HepG2 (cell line): Measurements from ENCODE around the gene CD72. TPM values are rescaled to one million over a fixed set of nuclear protein-coding genes. Genes with fewer than 3 reads are reported as not detected.

ENCODE experiments used
- BHLHE40 ChIP-seq: IDR thresholded peaks from 2 replicates; pipeline ENCODE4 v1.6.1; 2011; ENCODE audit warnings: low read length, improper control_type of control experiment
- KAT2B ChIP-seq: fragments of 150-350 bp; IDR thresholded peaks from 2 replicates; pipeline ENCODE4 v1.6.1; 2014; ENCODE audit warnings: low read depth, low read length, borderline replicate concordance
- KMT2A ChIP-seq: sonication (generic); formaldehyde crosslinking; IDR thresholded peaks from 2 replicates; pipeline ENCODE4 v1.4.0; 2020; ENCODE audit warnings: missing genetic modification reagents
- NCOR1 ChIP-seq: fragments of 200-600 bp; sonication (generic); IDR thresholded peaks from 2 replicates; pipeline ENCODE4 v1.7.0; 2017; ENCODE audit warnings: antibody characterized with exemption, low read length, borderline replicate concordance
- SIX4 ChIP-seq: sonication (generic); formaldehyde crosslinking; IDR thresholded peaks from 2 replicates; pipeline ENCODE4 v1.4.0; 2020; ENCODE audit warnings: missing genetic modification reagents
- ZC3H4 ChIP-seq: sonication (generic); formaldehyde crosslinking; IDR thresholded peaks from 2 replicates; pipeline ENCODE4 v1.4.0; 2020; ENCODE audit warnings: missing genetic modification reagents, borderline replicate concordance
- ZNF136 ChIP-seq: sonication (generic); formaldehyde crosslinking; IDR thresholded peaks from 2 replicates; pipeline ENCODE4 v1.8.1; 2022; ENCODE audit warnings: low read depth, mild to moderate bottlenecking, moderate library complexity, missing genetic modification reagents
- polyA plus RNA-seq, 8 experiments: library from polyadenylated mRNA; depleted of rRNA in 3 of 8; stranded (reverse) in 7 of 8; unstranded in 1 of 8; fragments of >200 nt; fragmentation: Illumina TruSeq in 4 of 8; extraction: Trizol in 4 of 8; gene quantifications; 2 replicates each; pipeline versions ENCODE4 v1.2.1 to v1.2.3, GENCODE V29; 2011 to 2016; ENCODE audit warnings: low read depth in 4 of 8, missing spikeins in 1 of 8, mixed read lengths in 1 of 8; ENCODE audit not compliant: insufficient read depth in 1 of 8
- total RNA-seq, 5 experiments: library from RNA; depleted of rRNA; stranded (reverse); fragments of >200 nt; fragmentation: Illumina TruSeq; extraction: Trizol; gene quantifications; 2 replicates each; pipeline ENCODE4 v1.2.3, GENCODE V29; 2016; ENCODE audit warnings: low read depth in 1 of 5
- TF ChIP-seq, protein P1 (sequence below): sonication (generic); formaldehyde crosslinking; IDR thresholded peaks from 2 replicates; pipeline ENCODE4 v1.8.1; 2023; ENCODE audit warnings: mild to moderate bottlenecking, missing genetic modification reagents
- TF ChIP-seq, protein P2 (sequence below): sonication (generic); formaldehyde crosslinking; IDR thresholded peaks from 2 replicates; pipeline ENCODE4 v1.4.0; 2020; ENCODE audit warnings: missing genetic modification reagents
- TF ChIP-seq, protein P3 (sequence below), 2 experiments: IDR thresholded peaks; 2 replicates each; pipeline ENCODE4 v1.6.1; 2011 to 2012; ENCODE audit warnings: low read length in 2 of 2, borderline replicate concordance in 1 of 2, low read depth in 1 of 2, mild to moderate bottlenecking in 1 of 2, moderate library complexity in 1 of 2

CD72 gene
- total and polyA plus RNA-seq, 2 of the 13 experiments (the other 11 are each of a cell fraction or from before 2014, with no cell fraction given) = 0.18 to 1.1 TPM

DNA sequence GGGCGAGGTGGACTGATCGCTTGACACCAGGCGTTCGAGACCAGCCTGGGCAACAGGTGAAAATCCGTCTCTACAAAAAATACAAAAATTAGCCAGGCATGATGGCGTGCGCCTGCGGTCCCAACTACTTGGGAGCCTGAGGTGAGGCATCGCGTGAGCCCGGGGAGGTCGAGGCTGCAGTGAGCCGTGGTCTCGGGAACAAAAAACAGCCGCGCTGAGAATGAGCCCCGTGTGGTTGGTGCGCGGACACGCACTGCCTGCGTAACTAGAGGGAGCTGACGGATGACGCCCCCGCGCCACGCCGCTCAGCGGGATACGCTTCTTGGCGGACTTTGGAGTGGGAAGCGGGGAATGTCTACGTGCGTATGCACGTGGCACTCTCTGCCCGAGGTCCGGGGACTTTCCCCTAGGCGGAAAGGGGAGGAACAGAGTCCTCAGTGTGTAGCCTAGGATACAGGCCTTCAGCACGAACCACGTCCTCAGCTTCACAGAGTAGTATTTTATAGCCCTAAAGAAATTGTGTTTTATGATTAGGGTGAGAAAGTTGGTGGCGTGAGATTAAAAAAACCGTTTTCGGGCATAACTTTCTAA lies 39.4 kb upstream of the CD72 start, which contains the start of gene RMRP (continued):
- TF ChIP-seq SIX4 (CRISPR knock-in tag) (peak; percentile 80; the same call in 1 of the 2 replicates), KMT2A (peak; percentile 29; the same call in 1 of the 2 replicates), ZNF136 (CRISPR knock-in tag) (peak; percentile 86), ZC3H4 (CRISPR knock-in tag) (no peak), KAT2B (no peak), NCOR1 (peak; percentile 81), BHLHE40 (peak; percentile 91)
- TF ChIP-seq, protein P1, sequence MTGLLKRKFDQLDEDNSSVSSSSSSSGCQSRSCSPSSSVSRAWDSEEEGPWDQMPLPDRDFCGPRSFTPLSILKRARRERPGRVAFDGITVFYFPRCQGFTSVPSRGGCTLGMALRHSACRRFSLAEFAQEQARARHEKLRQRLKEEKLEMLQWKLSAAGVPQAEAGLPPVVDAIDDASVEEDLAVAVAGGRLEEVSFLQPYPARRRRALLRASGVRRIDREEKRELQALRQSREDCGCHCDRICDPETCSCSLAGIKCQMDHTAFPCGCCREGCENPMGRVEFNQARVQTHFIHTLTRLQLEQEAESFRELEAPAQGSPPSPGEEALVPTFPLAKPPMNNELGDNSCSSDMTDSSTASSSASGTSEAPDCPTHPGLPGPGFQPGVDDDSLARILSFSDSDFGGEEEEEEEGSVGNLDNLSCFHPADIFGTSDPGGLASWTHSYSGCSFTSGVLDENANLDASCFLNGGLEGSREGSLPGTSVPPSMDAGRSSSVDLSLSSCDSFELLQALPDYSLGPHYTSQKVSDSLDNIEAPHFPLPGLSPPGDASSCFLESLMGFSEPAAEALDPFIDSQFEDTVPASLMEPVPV (CRISPR knock-in tag) = peak; percentile 96
- TF ChIP-seq, protein P2, sequence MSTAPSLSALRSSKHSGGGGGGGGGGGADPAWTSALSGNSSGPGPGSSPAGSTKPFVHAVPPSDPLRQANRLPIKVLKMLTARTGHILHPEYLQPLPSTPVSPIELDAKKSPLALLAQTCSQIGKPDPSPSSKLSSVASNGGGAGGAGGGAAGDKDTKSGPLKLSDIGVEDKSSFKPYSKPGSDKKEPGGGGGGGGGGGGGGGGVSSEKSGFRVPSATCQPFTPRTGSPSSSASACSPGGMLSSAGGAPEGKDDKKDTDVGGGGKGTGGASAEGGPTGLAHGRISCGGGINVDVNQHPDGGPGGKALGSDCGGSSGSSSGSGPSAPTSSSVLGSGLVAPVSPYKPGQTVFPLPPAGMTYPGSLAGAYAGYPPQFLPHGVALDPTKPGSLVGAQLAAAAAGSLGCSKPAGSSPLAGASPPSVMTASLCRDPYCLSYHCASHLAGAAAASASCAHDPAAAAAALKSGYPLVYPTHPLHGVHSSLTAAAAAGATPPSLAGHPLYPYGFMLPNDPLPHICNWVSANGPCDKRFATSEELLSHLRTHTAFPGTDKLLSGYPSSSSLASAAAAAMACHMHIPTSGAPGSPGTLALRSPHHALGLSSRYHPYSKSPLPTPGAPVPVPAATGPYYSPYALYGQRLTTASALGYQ (CRISPR knock-in tag) = peak; percentile 85
- TF ChIP-seq, protein P3, sequence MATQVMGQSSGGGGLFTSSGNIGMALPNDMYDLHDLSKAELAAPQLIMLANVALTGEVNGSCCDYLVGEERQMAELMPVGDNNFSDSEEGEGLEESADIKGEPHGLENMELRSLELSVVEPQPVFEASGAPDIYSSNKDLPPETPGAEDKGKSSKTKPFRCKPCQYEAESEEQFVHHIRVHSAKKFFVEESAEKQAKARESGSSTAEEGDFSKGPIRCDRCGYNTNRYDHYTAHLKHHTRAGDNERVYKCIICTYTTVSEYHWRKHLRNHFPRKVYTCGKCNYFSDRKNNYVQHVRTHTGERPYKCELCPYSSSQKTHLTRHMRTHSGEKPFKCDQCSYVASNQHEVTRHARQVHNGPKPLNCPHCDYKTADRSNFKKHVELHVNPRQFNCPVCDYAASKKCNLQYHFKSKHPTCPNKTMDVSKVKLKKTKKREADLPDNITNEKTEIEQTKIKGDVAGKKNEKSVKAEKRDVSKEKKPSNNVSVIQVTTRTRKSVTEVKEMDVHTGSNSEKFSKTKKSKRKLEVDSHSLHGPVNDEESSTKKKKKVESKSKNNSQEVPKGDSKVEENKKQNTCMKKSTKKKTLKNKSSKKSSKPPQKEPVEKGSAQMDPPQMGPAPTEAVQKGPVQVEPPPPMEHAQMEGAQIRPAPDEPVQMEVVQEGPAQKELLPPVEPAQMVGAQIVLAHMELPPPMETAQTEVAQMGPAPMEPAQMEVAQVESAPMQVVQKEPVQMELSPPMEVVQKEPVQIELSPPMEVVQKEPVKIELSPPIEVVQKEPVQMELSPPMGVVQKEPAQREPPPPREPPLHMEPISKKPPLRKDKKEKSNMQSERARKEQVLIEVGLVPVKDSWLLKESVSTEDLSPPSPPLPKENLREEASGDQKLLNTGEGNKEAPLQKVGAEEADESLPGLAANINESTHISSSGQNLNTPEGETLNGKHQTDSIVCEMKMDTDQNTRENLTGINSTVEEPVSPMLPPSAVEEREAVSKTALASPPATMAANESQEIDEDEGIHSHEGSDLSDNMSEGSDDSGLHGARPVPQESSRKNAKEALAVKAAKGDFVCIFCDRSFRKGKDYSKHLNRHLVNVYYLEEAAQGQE (IDR thresholded peaks at IDR 0.05; ENCODE audit: borderline replicate concordance in 1 of 2, low read depth in 1 of 2, low read length in 2 of 2) = peak in 1 of 2 experiments; percentile 65; a peak in 2 of 4 replicates
